Neural progenitor cell (in vitro differentiated cells): ENCODE measurements around the gene CNP. TPM values are rescaled to one million over a fixed set of nuclear protein-coding genes. Genes with fewer than 3 reads are reported as not detected.

Source experiments
- DNase-seq: peaks from one replicate; pipeline ENCODE4 v3.0.0-alpha.2; 2016; ENCODE audit warnings: low spot score
- H2AFZ ChIP-seq: fragments of 200-600 bp; sonication (generic); replicated peaks from 2 replicates; pipeline ENCODE4 v1.6.1; 2016; ENCODE audit warnings: antibody characterized with exemption
- H3F3A ChIP-seq: fragments of 200-600 bp; sonication (generic); 2 replicates; pipeline ENCODE4 v1.6.1; 2016; ENCODE audit warnings: antibody characterized with exemption, low read depth
- H3K27ac ChIP-seq: fragments of 200-600 bp; sonication (generic); 2 replicates; pipeline ENCODE4 v1.5.1; 2016; ENCODE audit warnings: mild to moderate bottlenecking
- H3K27me3 ChIP-seq: fragments of 200-600 bp; sonication (generic); 2 replicates; pipeline ENCODE4 v1.6.1; 2016; ENCODE audit warnings: mild to moderate bottlenecking, moderate library complexity
- H3K36me3 ChIP-seq: fragments of 200-600 bp; sonication (generic); 2 replicates; pipeline ENCODE4 v1.5.1; 2016
- H3K4me1 ChIP-seq: fragments of 200-600 bp; sonication (generic); 2 replicates; pipeline ENCODE4 v1.6.1; 2016; ENCODE audit warnings: mixed run types
- H3K4me2 ChIP-seq: fragments of 200-600 bp; sonication (generic); 2 replicates; pipeline ENCODE4 v1.6.1; 2016
- H3K4me3 ChIP-seq: fragments of 200-600 bp; sonication (generic); 2 replicates; pipeline ENCODE4 v1.5.1; 2016
- H3K79me2 ChIP-seq: fragments of 200-600 bp; sonication (generic); 2 replicates; pipeline ENCODE4 v1.6.1; 2016; ENCODE audit warnings: low read depth
- H3K9ac ChIP-seq: fragments of 200-600 bp; sonication (generic); 2 replicates; pipeline ENCODE4 v1.6.1; 2016
- H3K9me3 ChIP-seq: fragments of 200-600 bp; sonication (generic); 2 replicates; pipeline ENCODE4 v1.5.1; 2016; ENCODE audit warnings: low read depth
- H4K20me1 ChIP-seq: fragments of 200-600 bp; sonication (generic); 2 replicates; pipeline ENCODE4 v1.6.1; 2016; ENCODE audit warnings: low read depth
- H3K27ac Mint-ChIP-seq: 3 replicates; pipeline ENCODE4 v1.8.0; 2021; ENCODE audit warnings: mixed read lengths
- H3K27me3 Mint-ChIP-seq: 2 replicates; pipeline ENCODE4 v1.8.0; 2022; ENCODE audit warnings: low read depth, mild to moderate bottlenecking, inconsistent platforms, moderate library complexity, mixed read lengths; ENCODE audit not compliant: insufficient read depth
- H3K36me3 Mint-ChIP-seq: 3 replicates; pipeline ENCODE4 v1.8.0; 2021; ENCODE audit warnings: mixed read lengths
- H3K4me1 Mint-ChIP-seq: 3 replicates; pipeline ENCODE4 v1.8.0; 2021; ENCODE audit warnings: mixed read lengths
- H3K4me3 Mint-ChIP-seq: 3 replicates; pipeline ENCODE4 v1.8.0; 2021; ENCODE audit warnings: mild to moderate bottlenecking, moderate library complexity, mixed read lengths
- H3K9me3 Mint-ChIP-seq: 3 replicates; pipeline ENCODE4 v1.8.0; 2020; ENCODE audit warnings: mixed read lengths
- CTCF ChIP-seq: fragments of 200-600 bp; sonication (generic); IDR thresholded peaks from 2 replicates; pipeline ENCODE4 v1.5.1; 2017; ENCODE audit warnings: antibody characterized with exemption, mild to moderate bottlenecking
- EZH2 ChIP-seq: fragments of 200-600 bp; sonication (generic); IDR thresholded peaks from 2 replicates; pipeline ENCODE4 v1.6.1; 2017; ENCODE audit warnings: antibody characterized with exemption, mild to moderate bottlenecking, moderate library complexity
- EZH2phosphoT487 ChIP-seq: fragments of 200-600 bp; sonication (generic); IDR thresholded peaks from 2 replicates; pipeline ENCODE4 v1.6.1; 2017; ENCODE audit warnings: antibody characterized with exemption
- total RNA-seq: library from RNA; depleted of rRNA; stranded (reverse); fragments of >200 nt; gene quantifications from 2 replicates; pipeline ENCODE4 v1.2.3, GENCODE V29; 2015; ENCODE audit warnings: low replicate concordance

CNP gene
- total RNA-seq, 1 donor from 2014 or later, result 38.6 TPM

GRCh38 chr17:41998497-41998896 lies 31.9 kb downstream of the CNP start:
- H2AFZ ChIP-seq, result no peak overlapping the region
- peaks cover 1% of the 10 kb centered on the region for H3K36me3 ChIP-seq
- H3K27ac ChIP-seq, result no peak overlapping the region
- peaks cover 29% of the 10 kb centered on the region for H3K79me2 ChIP-seq
- H3K4me2 ChIP-seq, result no peak overlapping the region
- Mint-ChIP-seq H3K36me3 (peaks cover 29% of the 10 kb centered on the region), H3K27ac (no peak overlapping the region), H3K4me3 (no peak overlapping the region), H3K9me3 (no peaks in the 10 kb centered on the region), H3K4me1 (no peaks in the 10 kb centered on the region), H3K27me3 (no peaks in the 10 kb centered on the region)
- no peaks in the 10 kb centered on the region for H3K4me1 ChIP-seq
- no peaks in the 10 kb centered on the region for H3K9me3 ChIP-seq
- peaks cover 21% of the 10 kb centered on the region for H4K20me1 ChIP-seq
- H3K9ac ChIP-seq, result no peak overlapping the region
- no peak for DNase-seq
- no peaks in the 10 kb centered on the region for H3K27me3 ChIP-seq
- no peaks in the 10 kb centered on the region for H3F3A ChIP-seq
- TF ChIP-seq CTCF, result no peak
- no peak for TF ChIP-seq EZH2
- no peak for TF ChIP-seq EZH2phosphoT487
- no peak overlapping the region for H3K4me3 ChIP-seq

GRCh38 chr17:42000413-42001133 lies 34.0 kb downstream of the CNP start:
- Histone ChIP-seq H3K9me3 (no peaks in the 10 kb centered on the region), H3K27me3 (no peaks in the 10 kb centered on the region), H3K4me1 (no peaks in the 10 kb centered on the region), H2AFZ (no peak overlapping the region), H4K20me1 (peaks cover 38% of the 10 kb centered on the region), H3F3A (peaks cover 7% of the 10 kb centered on the region), H3K79me2 (peaks cover 50% of the 10 kb centered on the region), H3K4me2 (no peak overlapping the region), H3K36me3 (no peaks in the 10 kb centered on the region), H3K4me3 (no peak overlapping the region), H3K9ac (no peak overlapping the region), H3K27ac (no peak overlapping the region)
- H3K4me1 Mint-ChIP-seq, result peaks cover 2% of the 10 kb centered on the region
- DNase-seq, result no peak
- no peaks in the 10 kb centered on the region for H3K27me3 Mint-ChIP-seq
- peaks cover 22% of the 10 kb centered on the region for H3K36me3 Mint-ChIP-seq
- no peak overlapping the region for H3K4me3 Mint-ChIP-seq
- TF ChIP-seq EZH2 (no peak), CTCF (no peak), EZH2phosphoT487 (no peak)
- H3K27ac Mint-ChIP-seq, result no peak overlapping the region
- no peaks in the 10 kb centered on the region for H3K9me3 Mint-ChIP-seq

- Histone ChIP-seq H4K20me1 (peaks cover 41% of the 10 kb centered on the region), H3K9me3 (no peaks in the 10 kb centered on the region), H2AFZ (no peak overlapping the region), H3K9ac (no peak overlapping the region), H3K27me3 (no peaks in the 10 kb centered on the region), H3K4me3 (no peak overlapping the region), H3K27ac (no peak overlapping the region), H3F3A (peaks cover 7% of the 10 kb centered on the region), H3K4me2 (no peak overlapping the region), H3K36me3 (no peaks in the 10 kb centered on the region), H3K79me2 (peaks cover 61% of the 10 kb centered on the region), H3K4me1 (no peaks in the 10 kb centered on the region)
- DNase-seq, result no peak
- Mint-ChIP-seq H3K9me3 (no peaks in the 10 kb centered on the region), H3K4me3 (no peak overlapping the region), H3K27me3 (no peaks in the 10 kb centered on the region), H3K36me3 (peaks cover 18% of the 10 kb centered on the region), H3K4me1 (peaks cover 2% of the 10 kb centered on the region), H3K27ac (no peak overlapping the region)
- TF ChIP-seq EZH2, result no peak
- TF ChIP-seq CTCF, result no peak
- no peak for TF ChIP-seq EZH2phosphoT487
Measured at GRCh38 chr17:42001729-42002128, 35.1 kb downstream of the CNP start.
